ENCODE measurements around the gene INVS. TPM values are rescaled to one million over a fixed set of nuclear protein-coding genes. Genes with fewer than 3 reads are reported as not detected.

The INVS gene
- total RNA-seq, 1 experiment from 2014 or later, result 21.1 TPM

DNA sequence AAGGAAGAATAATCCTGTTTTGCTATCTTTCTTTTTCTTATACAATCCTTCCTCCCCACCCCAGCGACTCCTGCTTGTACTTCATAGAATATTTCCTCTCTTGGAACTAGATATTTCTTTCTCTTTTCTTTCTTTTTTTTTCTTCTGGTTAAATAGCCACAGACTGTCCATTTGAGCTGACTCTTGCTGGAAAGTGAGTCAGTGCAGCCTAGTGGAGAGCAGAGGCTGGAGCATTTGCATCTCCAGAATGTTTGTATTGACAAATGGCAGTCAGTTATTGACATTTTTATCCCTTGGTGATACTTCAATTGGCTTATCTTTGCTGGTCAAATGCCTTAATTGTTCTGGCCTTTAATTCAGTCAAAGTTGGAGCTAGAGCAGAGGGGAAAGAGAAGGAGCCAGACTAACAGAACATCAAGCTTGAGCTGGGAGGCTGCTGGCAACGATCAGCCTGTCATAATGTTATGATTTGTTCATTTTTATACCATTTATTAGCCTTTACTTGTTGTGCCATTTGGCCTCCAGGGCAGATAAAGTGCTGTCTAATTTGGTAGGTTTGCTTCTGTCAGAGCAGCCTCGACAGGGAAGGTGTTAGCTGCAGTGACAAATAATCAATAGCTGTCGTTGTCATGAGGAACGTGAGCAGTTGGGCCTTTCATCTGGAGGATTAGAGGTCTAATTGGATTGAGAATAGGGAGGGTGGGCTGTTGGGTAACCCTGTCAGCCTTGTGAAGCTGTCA is 69.0 kb downstream of the INVS start:
- DNase-seq (ENCODE audit: low read depth, low spot score), result no peak
- POLR2A ChIA-PET, result no interaction called here
- Histone ChIP-seq H4K20me1 (ENCODE audit: insufficient read depth) (no peaks in the 10 kb centered on the region), H3K79me2 (ENCODE audit: insufficient read depth, low read length) (no peaks in the 10 kb centered on the region), H2AFZ (ENCODE audit: low read depth, low read length, poor library complexity, severe bottlenecking) (no peak overlapping the region), H3K27me3 (ENCODE audit: insufficient read depth, low read length) (no peaks in the 10 kb centered on the region), H3K36me3 (ENCODE audit: control insufficient read depth in 1 of 2, insufficient read depth in 2 of 2, low read length in 2 of 2) (no peaks in the 10 kb centered on the region), H3K9me2 (ENCODE audit: insufficient read depth) (no peaks in the 10 kb centered on the region), H3K4me1 (ENCODE audit: control insufficient read depth in 1 of 2, insufficient read depth in 2 of 2, low read length in 2 of 2) (no peaks in the 10 kb centered on the region), H3K9me3 (ENCODE audit: control insufficient read depth in 1 of 2, insufficient read depth in 1 of 2, low read depth in 1 of 2, low read length in 2 of 2) (no peaks in the 10 kb centered on the region), H3K4me3 (replicated peaks in 1 of 2; ENCODE audit: low read depth in 1 of 2, low read length in 2 of 2) (no peak overlapping the region), H3K9ac (ENCODE audit: low read length) (no peak overlapping the region), H3K4me2 (ENCODE audit: low read length) (no peak overlapping the region), H3K27ac (ENCODE audit: low read depth, low read length) (no peak overlapping the region)
- TF ChIP-seq SP1 (IDR thresholded peaks at IDR 0.05; ENCODE audit: low read depth), result no peak
- no TSS peak for BruUV-seq (replicated peaks)
- CTCF ChIA-PET, result no interaction called here
- RAD21 ChIA-PET (ENCODE audit: low non-redundant PET in 1 of 2, low total read pairs in 2 of 2, uncharacterized antibody in 2 of 2, unreplicated experiment in 2 of 2), result no interaction called here
- intact Hi-C loops (cut with micrococcal nuclease), result no loop called here
- no peak for ATAC-seq

DNA sequence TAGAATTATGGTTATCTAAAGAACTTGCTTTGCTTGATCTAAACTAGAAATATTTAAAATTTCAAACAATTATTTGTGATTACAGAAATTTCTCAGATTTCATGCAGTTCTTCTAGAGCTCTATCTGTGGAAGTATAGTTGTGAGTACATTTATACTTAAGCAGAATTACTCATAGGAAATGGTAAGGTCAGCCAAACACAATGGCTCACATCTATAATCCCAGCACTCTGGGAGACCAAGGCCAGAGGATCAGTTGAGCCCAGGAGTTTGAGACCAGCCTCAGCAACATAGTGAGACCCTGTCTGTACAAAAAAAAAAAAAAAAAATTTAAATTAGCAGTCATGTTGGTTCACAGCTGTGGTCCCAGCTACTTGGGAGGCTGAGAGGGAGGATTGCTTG is 71.0 kb downstream of the INVS start:
- Histone ChIP-seq H3K36me3 (ENCODE audit: control insufficient read depth in 1 of 2, insufficient read depth in 2 of 2, low read length in 2 of 2) (no peaks in the 10 kb centered on the region), H3K27me3 (ENCODE audit: insufficient read depth, low read length) (no peaks in the 10 kb centered on the region), H3K79me2 (ENCODE audit: insufficient read depth, low read length) (no peaks in the 10 kb centered on the region), H3K4me1 (ENCODE audit: control insufficient read depth in 1 of 2, insufficient read depth in 2 of 2, low read length in 2 of 2) (no peaks in the 10 kb centered on the region), H3K4me3 (replicated peaks in 1 of 2; ENCODE audit: low read depth in 1 of 2, low read length in 2 of 2) (no peak overlapping the region), H3K9ac (ENCODE audit: low read length) (no peak overlapping the region), H3K9me2 (ENCODE audit: insufficient read depth) (no peaks in the 10 kb centered on the region), H4K20me1 (ENCODE audit: insufficient read depth) (no peaks in the 10 kb centered on the region), H2AFZ (ENCODE audit: low read depth, low read length, poor library complexity, severe bottlenecking) (no peak overlapping the region), H3K9me3 (ENCODE audit: control insufficient read depth in 1 of 2, insufficient read depth in 1 of 2, low read depth in 1 of 2, low read length in 2 of 2) (no peaks in the 10 kb centered on the region), H3K27ac (ENCODE audit: low read depth, low read length) (no peak overlapping the region), H3K4me2 (ENCODE audit: low read length) (no peak overlapping the region)
- intact Hi-C loops (cut with micrococcal nuclease), result no loop called here
- ChIA-PET POLR2A (no interaction called here), RAD21 (ENCODE audit: low non-redundant PET in 1 of 2, low total read pairs in 2 of 2, uncharacterized antibody in 2 of 2, unreplicated experiment in 2 of 2) (no interaction called here), CTCF (interaction anchor here (0.6 kb wide), 1 partner anchor 494 kb away, joined by 5 read pairs; no protein-coding TSS in a partner anchor)
- ATAC-seq (no peak), DNase-seq (ENCODE audit: low read depth, low spot score) (no peak)
- BruUV-seq (replicated peaks), result no TSS peak
- TF ChIP-seq RAD21 (IDR thresholded peaks at IDR 0.05; ENCODE audit: low read depth) (no peak), JUND (IDR thresholded peaks at IDR 0.05) (no peak), EZH2 (IDR thresholded peaks at IDR 0.05) (no peak), ZFX (IDR thresholded peaks at IDR 0.05) (no peak), SRF (IDR thresholded peaks at IDR 0.05; ENCODE audit: low read depth) (no peak)

Data from HCT116 (cell line).